ENCODE results near the gene CLASP1.
A peak's percentile ranks its signal among the peaks of the same experiment; 100 is the strongest.
"Not testable (repeated sequence)": the region's sequence is repeated elsewhere in the genome, so short reads cannot be mapped to it uniquely, and the experiment has no call there.

CLASP1 gene

DNA sequence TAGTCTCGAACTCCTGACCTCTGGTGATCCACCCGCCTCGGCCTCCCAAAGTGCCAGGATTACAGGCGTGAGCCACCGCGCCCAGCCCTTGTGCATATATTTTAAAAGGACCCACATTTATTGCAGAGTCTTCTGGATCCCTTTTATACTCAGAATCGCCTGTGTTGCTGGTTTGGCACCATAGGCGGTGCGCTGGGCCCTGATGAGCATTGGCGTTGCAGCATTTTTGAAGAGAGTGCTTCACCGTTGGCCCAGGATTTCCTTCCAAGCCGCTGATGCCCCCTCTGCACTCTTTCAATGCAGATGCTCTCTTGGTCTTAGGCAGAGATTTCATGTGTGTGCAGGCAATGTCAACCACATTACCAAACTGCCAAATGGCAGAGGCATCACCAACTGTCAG lies 350.8 kb downstream of the CLASP1 start:
- no peak for DNase-seq

- DNase-seq = not testable (repeated sequence)
Measured at GRCh38 chr2:121297866-121298265, 351.4 kb downstream of the CLASP1 start.

DNA sequence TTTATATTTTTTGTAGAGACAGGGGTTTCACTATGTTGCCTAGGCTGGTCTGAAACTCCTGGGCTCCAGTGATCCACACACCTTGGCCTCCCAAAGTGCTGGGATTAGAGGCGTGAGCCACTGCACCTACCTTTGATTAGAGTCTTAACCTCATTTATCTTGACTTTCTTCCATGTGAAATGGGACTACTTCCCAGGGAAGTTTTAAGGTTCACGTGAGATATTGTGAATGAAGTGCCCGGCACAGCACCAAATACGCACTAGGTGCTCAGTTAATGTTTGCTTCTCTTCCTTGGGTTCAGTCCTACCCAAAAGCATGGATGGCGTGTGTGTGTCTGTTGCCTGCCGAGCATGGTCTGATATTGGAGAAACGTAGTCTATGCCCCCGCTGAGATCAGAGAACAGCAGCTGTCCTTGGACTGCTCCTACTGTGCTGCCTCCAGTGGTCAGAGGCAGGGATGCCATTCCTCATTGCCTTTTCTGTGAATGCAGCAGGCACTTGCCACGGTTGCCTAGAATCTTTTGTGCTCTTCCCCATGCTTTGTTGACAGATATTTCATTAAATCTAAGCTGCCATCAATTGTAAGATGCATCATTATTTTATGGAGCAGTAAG lies 351.9 kb downstream of the CLASP1 start:
- peak; percentile 23 for DNase-seq

- DNase-seq = no peak
Measured at GRCh38 chr2:121295911-121296650, 353.2 kb downstream of the CLASP1 start.

GRCh38 chr2:121294881-121295840 lies 354.1 kb downstream of the CLASP1 start:
- no peak for DNase-seq

- DNase-seq = no peak
Measured at GRCh38 chr2:121293450-121294325, 355.6 kb downstream of the CLASP1 start.

GRCh38 chr2:121291251-121291580 lies 358.0 kb downstream of the CLASP1 start:
- DNase-seq = no peak

- no peak for DNase-seq
Measured at GRCh38 chr2:121289271-121289670, 360.0 kb downstream of the CLASP1 start.

- DNase-seq = no peak
Measured at GRCh38 chr2:121288454-121289231, 360.6 kb downstream of the CLASP1 start.

DNA sequence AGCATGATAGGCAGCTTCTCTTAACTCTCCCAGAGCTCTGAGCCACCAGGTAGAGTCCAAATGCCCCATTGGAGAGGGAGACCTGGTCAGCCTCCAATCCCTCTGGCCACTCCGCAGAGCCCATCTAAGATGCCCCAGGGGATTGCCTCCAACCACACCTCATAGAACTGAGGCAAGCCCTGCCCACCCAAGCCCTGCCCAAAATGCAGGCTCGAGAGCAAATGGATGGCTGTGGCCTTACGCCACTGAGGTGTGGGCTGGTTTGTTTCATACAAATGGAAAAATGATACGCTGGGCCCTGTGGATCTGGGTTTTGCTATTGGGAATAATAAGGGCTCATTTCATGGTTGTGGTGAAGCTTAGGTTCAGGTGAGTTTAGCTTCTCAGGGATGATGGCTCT lies 361.3 kb downstream of the CLASP1 start:
- DNase-seq = no peak

All from inflammatory macrophage treated with lipopolysaccharide for 4 hours (primary cell).